UCSD-AML1 (cell line): ENCODE results near the gene CRYAB.
"Not testable (repeated sequence)": the region's sequence is repeated elsewhere in the genome, so short reads cannot be mapped to it uniquely, and the experiment has no call there.

Source experiments
- DNase-seq: peaks from one replicate; lab custom pipeline; 2025; ENCODE audit not compliant: unreplicated experiment; lab: John Stamatoyannopoulos, UW

Gene CRYAB

DNA sequence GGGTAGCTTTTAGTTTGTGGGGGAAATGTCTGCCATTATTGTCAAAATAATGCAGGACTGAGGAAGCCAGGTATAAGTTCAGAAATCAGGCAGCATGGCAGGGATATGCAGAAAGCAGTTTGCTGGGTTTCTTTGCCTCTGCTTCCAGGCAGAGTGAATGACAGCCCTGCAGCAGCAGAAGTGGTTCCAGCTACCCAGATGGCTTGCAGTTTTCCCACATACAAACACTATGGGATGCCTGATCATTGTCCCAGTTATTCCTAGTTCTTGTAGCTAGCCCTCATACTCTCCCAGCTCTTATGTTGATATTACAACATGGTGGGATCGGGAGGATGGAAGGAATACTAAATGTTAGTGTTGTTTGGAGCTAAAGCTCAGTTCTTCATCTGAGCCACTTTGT, 22.7 kb upstream of the CRYAB start:
- DNase-seq = no peak

DNA sequence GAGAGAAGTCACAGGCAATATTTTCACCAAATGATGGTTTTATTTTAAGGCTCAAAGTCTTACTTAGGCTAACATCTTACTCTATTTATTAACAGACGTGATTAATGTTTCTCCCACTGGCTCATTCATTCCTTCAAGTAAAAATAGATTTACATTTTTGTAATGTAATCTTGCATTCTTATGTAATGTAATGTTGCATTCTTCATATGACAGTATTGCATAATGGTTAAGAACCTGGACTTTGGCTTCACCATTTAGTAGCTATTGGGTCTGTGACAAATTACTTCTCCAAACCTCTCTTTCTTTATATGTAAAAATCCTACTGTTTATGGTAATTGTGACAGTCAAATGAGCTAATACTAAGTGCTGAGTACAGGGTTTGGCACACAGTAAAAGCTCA, 22.3 kb upstream of the CRYAB start:
- DNase-seq = no peak

DNA sequence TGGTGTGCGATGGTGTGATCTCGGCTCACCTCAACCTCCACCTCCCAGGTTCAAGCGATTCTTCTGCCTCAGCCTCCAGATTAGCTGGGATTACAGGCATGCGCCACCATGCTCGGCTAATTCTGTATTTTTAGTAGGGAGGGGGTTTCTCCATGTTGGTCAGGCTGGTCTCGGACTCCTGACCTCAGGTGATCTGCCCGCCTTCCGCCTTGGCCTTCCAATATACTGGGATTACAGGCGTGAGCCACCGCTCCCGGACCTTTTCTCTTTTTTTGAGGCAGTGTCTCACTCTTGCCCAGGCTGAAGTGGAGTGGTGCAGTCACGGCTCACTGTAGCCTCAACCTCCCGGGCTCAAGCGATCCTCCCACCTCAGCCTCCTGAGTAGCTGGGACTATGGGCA, 21.6 kb upstream of the CRYAB start:
- not testable (repeated sequence) for DNase-seq

DNA sequence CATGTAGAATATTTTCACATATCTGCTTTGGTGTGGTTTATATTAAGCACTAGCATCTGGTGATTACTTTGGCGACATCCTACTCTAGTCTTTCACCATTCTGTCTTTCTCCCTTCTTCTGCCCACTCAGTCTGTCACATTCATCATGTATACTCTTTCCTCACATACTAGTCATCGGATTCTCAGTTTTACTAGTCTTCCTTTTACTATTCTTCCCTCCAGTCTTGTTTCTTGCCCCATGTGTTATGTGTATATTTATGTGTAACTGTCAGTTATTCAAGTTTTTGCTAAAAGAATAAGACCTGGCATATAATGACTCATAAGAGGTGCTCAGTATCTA, 21.0 kb upstream of the CRYAB start:
- no peak for DNase-seq

DNA sequence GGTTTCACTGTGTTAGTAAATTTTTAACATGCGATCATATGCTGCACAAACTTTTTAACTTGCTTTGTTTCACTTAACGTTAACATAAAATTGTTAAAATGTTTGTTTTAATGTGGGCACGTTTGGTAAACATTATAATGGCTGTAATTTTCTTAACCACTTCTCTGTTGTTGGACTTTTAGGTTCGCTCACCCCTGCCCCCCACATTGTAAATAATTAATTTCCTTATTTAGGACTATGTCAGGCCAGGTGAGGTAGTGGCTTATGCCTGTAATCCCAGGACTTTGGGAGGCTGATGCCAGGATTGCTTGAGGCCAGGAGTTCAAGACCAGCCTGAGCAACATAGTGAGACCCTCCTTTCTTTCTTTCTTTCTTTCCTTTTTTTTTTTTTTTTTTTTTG, 18.9 kb upstream of the CRYAB start:
- DNase-seq = no peak

DNA sequence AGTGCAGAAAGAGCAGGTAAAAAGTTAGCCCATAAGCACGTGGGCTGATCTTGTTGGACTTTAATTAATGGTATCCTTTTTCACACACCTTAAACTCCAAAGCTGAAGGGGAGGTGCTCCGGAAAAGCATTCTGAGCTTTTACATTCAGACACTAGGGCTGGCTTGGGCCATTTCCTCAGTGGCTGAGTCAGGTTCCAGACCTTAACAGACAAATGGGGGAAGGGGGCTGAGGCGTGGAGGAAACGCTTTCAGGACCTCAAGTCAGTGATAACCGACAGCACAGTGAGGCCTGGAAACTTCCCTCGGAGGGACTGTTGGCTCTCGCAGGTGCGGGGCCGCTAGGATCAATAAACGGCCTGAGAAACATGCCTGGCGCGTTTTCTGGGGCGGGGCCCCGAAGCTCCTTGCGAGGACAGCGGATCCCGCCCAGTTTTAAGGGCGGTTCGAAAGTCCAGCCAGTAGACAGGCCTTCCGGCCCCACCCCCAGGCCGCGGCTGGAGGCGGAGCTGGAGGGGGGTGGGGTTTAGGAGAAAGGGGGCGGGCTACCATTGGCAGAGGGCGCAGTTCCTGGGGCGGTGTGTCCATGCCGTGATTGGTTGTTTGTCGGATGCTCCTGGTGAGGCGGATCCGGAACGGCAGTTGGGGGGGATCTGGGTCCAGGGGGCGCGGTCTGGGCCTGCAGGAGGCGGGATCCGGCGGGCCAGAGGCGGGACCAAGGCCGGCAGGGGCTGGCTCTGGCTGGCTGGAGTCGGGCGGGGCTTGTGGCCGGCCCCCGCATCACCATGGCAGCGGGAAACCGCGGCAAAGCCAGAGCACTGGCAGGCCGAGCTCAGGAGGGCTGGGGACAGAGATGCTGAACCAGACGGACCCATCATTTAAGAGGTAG, 15.2 kb upstream of the CRYAB start:
- DNase-seq = peak; percentile 97

DNA sequence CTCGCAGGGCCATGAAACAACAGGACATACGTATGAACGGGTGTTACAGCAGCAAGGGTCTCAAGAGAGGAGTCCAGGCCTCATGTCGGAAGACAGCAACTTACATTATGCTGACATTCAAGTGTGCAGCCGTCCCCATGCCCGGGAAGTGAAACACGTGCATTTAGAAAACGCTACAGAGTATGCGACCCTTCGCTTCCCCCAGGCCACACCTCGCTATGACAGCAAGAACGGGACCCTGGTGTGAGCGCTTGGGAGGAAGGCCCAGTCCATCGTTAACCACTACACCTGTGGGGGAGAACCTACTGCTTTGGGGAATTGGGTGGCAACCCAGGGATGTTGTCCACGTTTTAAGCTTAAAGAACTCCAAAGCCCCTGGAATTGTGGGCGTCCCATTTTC, 14.4 kb upstream of the CRYAB start:
- DNase-seq = no peak

DNA sequence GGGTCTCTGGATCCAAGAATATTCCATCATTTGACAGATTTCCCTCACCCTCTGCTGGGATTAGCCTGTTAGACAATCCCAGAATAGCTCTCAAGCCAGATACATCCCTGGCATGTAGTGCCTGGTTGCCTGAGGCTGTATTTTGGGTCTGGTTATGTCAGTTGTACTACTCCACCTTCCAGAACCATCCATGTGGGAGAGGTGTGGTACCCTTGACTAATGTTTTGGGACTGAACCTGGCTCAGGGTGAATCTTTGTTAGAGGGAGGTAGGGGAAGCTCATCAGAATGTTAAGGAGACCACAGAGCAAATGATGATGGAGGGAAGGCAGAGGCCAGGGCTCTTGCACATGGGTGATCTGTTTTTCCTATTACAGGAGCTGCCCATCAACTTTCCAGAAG, 12.4 kb upstream of the CRYAB start:
- DNase-seq = no peak

DNA sequence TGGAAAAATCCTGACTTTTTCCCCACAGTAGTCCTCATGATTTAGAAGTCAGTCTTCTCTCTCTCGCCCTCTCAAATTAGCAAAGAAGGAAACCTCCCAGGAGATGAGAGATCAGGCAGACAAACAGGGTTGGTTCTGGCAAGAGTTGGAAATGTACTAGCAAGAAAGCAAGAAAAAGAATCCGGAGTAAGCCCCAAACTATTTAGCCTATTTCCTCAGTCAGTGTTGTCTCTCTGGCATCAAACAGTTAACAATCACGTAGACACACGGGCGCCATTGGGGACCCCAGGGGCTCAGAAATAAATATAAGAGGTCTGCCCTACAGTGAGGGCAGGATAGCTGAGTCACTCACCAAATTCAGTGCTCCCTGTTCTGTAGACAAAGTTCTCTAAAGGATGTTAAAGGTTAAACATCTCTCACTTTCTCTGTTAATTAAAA, 11.8 kb upstream of the CRYAB start:
- DNase-seq = no peak

DNA sequence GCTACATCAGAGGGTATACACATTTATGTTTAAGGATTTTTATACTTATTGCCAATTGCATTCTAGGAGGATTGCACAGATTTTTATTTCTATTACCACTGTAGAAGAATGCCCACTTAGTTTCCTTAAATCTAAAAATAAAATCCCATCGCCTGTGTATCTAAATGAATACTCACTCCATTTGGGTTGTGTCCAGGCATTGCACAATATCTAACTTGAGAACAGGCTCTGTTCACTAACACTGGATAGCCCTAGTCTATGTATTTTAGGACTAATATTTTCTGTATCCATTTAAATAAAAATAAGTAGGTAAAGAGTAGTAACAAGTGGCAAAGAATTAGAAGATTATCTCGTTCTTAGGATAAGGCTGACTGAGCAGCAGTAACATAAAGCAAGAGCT, 11.2 kb upstream of the CRYAB start:
- DNase-seq = no peak

DNA sequence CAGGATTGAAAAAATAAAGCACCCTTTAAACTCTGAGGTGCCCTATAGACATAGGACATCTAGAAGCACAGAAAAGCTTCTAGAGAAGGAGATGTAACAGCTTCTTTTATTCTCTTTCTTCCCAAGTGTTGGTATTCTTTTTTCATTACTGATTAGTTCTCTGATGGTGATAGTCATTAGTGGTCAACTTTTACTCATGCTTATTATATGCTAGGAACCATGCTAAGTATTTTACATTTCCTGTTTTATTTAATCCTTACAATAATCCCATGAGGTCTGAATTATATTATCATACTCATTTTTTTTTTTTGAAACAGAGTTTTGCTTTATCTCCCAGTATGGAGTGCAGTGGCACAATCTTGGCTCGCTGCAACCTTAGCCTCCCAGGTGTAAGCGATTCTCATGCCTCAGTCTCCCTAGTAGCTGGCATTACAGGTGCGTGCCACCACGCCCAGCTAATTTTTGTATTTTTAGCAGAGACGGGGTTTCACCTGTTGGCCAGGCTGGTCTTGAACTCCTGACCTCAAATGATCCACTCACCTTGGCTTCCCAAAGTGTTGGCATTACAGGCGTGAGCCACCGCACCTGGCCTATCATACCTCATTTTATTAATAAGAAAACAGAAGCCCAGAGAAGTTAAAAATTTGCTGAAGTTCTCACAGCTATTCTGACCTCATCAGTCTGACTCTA, 10.1 kb upstream of the CRYAB start:
- no peak for DNase-seq

DNA sequence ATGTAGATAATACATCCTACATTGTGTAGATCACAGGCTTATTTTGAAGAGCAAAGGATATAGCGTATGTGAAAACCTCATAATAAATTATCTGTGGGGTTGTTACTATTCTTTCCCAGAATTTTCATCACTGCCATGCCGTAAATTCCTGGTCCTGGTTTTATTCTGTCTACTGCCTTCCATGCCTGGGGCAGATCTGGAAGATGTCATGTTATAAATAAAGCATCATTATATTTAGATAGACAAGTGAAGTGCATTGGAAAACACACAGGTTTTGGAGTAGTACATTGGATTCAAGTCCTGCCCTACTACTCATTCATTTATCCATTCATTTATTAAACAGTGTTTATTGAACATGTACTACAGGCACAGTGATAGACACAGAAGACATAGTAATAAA, 9.3 kb upstream of the CRYAB start:
- DNase-seq = no peak

DNA sequence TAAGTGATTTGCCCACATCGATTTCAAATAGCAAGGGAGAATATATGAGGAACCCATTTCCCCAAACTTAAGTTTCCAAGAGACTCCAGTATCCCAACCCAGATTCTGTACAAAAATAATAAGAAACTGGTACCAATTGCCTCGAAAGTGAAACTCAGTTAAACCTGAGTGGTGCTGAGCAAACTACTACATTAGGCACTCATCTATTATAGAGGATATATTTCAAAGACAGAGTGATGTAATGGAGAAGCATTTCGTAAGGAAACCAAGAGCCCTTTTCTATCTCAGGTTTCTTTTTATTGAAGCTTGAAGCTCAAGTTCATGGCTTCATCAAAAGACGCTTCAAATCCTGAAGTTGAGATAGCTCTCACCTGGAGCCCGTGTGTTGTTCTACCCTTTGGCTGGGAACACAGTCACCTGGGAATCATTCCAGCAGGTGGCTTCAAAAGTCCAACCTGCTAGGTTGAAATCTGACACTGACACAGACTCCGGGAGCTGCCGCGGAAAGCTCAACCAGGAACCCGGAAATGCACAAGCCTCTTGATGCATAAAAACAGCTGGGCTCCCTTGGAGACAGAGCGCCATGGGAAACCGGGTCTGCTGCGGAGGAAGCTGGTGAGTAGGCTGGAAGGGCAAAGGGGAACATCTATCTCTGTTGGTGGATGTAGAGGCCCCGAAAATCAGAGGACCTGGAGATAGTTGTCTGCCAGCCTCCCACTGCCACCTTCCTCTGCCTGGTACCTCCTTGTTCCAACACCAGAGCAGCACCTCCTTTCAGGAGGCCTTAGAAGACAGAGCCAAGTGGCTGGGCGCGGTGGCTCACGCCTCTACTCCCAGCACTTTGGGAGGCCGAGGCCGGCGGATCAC, 7.1 kb upstream of the CRYAB start, which contains the start of gene C11orf52:
Gene C11orf52 (plus strand): TSS at position 524 of the 867 bp plus-strand sequence. CDS start 60 bp downstream, at position 584.
- DNase-seq = no peak

DNA sequence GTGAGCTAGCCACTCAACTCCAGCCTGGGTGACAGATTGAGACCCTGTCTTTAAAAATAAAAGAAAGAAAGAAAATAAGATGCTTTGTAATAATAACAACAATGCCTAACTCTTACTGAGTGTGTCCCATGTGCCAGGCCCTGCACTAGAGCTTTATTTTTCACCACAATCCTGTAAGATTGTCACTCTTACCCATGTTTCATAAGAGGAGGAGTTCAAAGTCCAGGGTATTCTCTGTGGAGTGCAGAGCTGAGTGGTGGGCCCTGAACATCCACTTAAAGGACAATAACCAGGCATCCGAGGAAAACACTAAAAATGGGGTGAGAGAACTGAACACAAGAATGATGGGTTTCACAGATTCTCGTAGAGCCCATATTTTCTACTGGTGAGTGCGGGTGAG, 6.2 kb upstream of the CRYAB start:
- no peak for DNase-seq

DNA sequence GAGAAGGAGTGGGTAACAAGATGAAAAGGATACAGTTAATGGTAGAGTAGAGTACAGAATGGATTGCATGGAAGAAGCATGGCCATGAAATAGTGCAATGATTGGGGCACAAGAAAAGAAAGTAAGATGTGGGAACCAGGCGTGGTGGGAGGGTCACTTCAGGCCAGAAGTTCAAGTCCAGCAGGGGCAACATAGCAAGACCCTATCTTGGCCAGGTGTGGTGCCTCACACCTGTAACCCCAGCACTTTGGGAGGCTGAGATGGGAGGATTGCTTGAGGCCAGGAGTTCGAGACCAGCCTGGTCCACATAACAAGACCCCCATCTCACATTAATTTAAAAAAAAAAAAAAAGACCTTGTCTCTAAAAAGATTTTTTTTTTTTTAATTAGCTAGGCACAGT, 5.7 kb upstream of the CRYAB start:
- DNase-seq = no peak

DNA sequence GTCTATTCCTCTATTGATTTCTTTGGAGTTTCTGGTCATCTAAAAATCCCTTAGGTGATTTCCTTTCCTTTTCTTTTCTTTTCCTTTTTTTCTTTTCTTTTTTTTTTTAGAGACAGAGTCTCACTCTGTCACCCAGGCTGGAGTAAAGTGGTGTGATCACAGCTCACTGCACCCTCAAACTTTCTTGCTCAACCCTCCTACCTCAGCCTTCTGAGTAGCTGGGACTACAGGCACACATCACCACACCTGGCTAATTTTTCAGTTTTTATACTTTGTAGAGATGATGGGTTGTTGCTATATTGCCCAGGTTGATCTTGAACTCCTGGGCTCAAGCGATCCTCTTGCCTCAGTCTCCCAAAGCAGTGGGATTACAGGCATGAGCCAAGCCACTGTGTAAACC, 5.2 kb upstream of the CRYAB start:
- no peak for DNase-seq

DNA sequence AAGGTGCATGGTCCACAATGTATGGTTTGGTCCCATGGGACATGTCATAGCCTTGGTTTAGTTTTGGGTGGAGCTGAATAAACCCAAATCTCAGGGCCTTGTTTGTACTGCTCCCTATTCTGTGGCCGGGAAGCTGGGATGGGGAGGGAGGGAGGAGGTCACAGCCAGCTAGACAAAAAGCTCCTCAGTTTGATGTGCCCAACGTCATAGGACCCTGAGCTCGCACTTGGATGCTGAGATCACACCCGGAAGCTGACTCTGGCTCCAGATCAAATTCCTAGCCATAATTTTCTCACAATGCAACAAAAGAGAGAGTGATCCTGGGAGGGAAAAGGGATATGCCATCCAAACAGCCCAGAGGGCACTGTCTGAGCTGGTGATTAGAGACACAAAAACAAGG, 2.4 kb upstream of the CRYAB start:
- DNase-seq = no peak

DNA sequence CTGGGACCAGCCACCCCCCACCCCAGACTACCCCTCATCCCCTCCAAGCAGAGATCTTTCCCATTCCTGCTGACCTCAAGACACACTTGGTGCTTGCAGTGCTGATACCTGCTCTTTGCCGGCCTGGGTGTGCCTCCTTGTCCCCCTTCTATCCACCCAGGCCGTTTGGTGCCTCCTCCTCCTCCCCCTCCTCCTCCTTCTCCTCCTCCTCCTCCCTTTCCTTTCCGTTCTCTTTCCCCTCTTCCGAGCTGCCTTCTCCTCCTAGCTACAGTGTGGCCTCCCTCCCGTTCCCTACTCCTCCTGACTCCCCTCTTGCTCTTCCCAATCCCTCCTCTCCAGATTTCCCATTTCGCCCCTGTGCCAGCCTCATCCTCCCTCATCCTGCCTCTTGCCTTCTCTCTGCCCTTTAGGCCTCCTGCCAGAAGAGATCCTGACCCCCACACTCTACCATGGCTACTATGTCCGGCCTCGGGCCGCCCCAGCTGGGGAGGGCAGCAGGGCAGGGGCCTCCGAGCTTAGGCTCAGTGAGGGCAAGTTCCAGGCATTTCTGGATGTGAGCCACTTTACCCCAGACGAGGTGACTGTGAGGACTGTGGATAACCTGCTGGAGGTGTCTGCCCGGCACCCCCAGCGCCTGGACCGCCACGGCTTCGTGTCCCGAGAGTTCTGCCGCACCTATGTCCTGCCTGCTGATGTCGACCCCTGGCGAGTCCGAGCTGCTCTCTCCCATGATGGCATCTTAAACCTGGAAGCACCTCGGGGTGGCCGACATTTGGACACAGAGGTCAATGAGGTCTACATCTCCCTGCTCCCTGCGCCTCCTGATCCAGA, 1.7 kb upstream of the CRYAB start:
- DNase-seq = no peak

DNA sequence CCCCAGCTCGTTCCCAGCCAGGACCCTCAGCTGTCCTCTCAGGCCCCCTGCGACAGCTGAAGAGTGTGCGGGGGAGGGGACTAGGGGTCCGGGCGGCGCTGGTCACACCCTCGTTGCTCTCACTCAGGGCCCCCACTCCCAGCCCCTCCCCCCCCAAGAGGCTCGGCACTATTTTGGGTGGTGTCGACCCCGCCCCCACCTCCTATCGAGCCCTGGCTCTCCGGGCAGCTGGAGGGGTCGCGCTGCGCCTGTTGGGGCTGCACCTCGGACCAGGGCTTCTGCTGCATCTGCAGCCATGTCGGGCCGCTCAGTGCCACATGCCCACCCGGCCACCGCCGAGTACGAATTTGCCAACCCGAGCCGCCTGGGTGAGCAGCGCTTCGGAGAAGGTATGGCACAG, 965 bp upstream of the CRYAB start, which contains the start of gene HSPB2:
Gene HSPB2 (plus strand): TSS at position 200 of the 400 bp plus-strand sequence. CDS start 96 bp downstream, at position 296.
- no peak for DNase-seq
